GM19043 (cell line): ENCODE results near the gene RGS10.
A peak's percentile ranks its signal among the peaks of the same experiment; 100 is the strongest.

ENCODE experiments used
- ATAC-seq: cut with Tn5 transposase; IDR thresholded peaks from one replicate; pipeline ENCODE4 v1.9.1; 2021; ENCODE audit warnings: low read depth; ENCODE audit not compliant: unreplicated experiment

Gene RGS10

DNA sequence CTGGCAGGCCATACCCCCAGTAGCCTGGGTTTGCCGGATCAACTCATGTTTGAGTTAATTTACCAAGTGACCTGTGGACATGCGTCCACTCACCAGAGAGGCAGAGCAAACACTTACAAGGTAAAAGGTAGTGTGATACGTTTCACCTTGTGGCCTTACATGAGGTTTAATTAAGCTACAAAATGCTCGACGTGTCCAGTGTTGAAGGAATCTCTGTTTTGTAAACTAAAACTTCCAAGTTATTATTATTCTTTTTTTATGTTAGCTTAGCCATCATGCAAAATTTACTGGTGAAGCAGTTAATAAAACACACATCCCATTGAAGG is 42.9 kb downstream of the RGS10 start:
- no peak for ATAC-seq

DNA sequence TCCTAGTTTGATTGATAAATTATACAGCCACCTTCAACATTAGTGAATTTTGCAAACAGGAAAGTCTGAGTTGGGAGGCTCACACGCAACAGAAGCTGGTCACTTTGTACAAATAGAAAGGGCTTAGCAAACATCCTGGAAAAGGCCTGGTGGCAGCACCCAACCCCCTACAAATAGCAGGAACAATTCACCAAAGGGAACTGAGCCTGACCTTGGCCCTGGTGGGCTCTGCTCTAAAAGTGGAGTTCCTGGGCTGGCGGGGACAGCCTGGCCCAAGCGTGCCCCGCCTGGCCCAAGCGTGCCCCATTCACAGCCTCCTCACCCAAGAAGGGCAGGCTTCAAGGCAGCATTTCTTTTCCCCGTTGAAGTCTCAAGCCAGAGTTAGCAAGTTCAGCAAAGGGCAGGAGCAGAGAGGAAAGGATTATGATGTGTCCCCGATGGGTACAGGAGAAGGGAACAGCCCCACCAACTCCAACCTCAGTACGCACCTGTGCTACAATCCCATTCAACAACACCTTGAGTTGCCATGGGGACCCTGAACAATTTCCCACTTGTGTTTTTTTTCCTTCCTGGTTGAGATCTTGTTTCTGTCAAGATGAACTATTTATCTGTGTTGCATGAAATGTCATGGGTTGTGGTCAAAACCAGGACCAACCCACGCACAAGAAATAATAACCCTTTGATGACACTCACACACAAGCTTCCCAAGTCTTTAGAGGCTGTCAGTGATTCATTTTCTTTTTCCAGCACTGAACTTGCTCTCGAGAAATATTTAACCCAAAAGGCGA is 43.4 kb downstream of the RGS10 start:
- ATAC-seq = no peak

DNA sequence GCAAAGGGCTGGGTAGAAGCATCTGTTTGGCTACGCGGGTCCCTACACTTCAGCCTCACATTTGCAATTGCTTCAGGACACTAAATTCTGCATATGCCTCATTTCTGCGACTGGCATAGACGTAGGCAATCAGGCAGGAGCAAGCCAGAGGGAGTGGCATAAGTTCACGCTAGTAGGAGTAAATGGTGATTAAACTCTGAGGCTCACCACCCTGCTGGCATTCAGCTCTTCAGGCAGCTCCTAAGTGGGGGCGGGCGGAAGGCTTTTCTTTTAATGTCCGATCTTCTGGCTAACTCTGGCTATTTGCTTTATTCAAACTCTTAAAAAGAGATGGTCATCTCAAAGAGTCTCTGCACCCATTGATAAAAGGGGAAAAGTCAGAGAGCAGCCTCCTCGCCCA is 45.3 kb downstream of the RGS10 start:
- ATAC-seq = no peak

DNA sequence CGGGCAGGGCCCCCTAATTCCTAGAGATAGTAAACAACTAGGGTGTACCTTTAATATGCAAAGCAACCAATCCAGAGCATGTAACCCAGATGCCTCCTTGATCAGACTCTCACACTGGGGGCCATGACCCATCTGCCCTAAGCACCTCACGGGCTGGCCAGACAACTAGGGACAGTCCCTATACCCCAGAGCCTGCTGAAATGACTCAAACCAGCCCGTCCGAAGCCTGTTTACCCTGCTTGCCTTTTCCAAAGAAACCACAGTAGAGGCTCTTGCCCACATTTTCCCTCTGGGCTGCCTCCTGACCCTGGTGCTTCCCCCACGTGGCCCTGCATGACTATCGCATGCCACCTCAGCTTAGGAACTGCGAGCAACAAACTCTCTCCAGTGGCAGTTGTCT is 46.2 kb downstream of the RGS10 start:
- ATAC-seq = peak; percentile 85

DNA sequence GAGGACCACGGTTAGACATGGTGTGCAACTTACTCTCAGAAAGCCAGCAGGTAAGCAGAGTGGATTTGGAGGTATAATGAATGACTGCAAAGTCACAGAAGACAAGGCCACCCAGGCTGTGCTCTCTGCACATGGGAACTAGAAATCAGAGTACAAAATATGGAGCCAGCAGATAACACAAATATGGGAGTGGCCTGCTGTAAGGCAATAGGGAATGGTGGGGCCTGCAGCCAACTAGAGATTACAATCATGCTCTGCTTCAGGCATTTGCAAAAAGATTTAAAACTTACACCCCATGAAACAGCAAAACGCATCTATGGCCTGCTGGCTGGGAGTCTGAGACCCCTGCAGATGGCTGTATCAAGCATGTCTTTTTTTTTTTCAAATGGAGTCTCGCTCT is 47.0 kb downstream of the RGS10 start:
- no peak for ATAC-seq

DNA sequence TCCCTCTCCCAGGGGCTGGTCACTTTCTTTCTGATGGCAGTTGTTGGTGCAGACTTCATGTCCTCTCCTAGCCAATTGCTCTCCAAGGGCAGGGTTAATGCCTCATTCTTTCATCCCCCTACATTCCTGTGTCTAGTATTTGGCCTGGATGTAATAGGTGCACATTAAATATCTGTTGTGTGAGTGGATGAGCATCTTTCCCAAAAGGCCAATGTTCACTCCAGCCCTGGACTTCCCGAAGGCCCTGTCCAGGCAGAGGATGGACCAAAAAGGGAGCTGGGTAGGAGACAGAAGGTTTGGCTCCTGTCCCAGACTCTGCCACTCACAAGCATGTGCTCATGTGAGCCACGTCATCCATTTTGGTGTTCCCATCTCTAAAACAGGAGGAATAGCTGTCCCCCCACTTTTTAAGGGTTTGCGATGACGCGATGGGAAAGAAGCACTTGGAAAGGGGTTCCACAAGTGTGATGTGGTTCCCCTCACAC is 47.5 kb downstream of the RGS10 start:
- no peak for ATAC-seq

DNA sequence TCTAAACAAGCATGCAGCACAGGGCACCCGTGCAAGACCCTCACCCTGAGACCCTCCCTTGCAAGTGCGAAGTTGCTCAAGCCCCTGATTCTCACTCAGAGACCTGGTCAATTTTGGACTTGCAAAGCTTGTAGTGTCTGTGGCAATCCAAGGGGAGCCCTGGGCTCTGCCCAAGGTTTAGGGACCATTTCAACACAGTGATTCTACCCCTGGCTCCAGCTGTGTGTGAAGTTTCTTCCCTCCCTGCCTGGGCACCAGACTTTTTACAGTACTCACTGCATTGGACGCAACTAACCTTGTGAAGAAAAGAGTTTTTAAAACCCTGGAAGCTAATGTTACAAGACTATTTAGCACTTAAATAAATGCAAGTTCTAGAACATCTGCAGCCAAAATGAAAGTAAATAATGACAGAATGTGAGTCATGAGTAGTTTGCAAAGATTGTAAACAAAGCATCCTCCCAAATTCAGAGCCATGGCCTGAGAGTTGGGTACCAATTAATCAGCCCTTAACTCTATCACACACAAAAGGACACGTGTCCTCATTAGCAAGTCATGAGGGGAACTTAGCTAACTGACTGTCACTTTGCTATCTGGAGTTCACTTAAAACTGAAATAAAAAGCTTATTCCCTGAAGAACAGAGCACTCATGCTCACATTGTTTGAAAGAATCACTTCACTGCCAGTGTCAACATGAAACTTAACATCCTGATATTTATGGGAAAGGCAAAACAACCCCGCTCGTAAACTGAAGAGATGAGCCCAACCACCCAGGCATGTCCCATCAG is 48.1 kb downstream of the RGS10 start:
- ATAC-seq = no peak

DNA sequence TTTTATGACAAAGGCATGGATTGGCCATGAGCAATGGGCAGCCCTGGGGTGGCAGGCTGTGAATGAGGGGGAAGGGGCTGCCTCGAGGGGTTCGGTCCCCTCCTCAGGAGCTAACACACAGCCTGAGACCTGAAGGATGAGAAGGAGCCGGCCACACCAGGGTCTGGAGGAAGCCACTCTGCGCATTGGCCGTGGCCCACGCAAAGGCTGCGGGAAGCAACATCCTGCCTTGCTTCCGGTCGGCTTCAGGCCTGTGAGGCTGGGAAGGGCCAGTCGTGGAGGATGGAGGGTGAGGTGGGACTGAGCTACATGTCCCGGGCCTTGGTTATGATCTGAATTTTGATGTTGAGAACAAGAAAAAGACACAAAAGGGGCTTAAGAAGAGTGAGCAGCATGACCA is 49.4 kb downstream of the RGS10 start:
- ATAC-seq = no peak

DNA sequence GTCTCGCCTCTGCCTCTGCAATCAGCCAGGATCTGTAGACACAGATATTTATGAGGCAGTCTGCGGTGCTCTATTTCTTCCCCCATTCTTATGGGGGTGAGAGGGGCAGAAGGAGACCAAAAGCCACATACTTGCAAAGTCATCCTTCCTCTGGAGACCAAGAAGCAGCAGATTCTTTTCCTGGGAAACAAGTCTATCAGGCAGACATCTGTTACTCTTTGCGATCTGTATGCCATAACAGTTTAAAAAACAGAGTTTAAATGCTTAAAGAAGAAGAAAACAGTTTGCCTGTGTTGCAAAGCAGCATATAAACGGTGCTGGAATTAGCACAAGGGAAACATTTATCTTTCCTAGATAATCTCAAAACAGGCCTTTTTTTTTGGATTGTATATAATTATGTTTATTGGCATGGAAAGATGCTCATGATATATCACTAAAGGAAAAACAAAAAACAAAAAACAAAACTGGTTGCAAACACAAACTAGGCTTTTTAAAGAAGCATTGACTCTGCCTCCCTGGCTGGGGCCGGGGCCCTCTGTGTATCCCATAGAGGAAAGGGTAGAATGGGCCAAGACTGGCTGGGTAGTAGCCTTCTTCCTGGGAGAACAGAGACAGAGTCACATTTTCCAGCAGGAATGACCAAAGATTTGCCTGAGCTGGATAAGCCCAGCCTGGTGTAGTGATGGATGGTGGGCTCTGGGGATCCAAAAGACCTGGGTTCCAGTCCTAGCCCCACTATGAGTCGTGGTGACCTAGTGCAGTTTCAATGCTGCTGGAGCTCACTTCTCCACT is 50.4 kb downstream of the RGS10 start:
- no peak for ATAC-seq

DNA sequence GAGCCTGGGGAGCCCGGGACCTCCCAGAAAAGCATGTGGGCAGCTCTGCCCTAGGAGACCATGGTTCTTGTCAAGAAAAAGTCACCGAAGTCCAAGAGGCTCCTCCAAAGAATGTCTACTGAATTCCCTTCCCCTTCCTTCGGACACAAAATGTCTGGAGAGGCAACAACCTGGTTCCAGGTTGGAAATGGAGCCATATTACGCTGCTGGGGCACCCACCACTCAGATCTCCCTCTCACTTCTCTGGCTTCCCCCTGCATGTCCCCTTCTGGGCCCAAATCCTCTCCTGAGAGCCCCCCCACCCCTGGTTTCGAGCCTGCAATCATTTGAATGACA is 52.6 kb downstream of the RGS10 start:
- no peak for ATAC-seq

DNA sequence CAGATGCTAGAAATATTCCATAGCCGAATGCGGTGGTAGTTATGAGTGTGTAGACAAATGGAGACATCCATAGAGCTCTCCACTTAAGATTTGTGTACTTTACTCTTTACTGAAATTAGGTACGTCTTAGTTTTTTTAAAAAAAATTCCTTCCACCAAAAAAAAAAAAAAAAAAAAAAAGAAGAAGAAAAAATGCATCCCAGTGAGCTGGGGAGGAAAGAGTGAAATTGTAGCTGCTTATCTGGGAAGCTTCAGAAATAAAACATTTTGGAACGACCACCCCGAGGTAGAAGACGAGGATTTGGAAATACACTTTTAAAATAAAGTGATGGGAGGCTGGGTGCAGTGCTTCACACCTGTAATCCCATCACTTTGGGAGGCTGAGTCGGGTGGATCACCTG is 53.8 kb downstream of the RGS10 start:
- no peak for ATAC-seq

DNA sequence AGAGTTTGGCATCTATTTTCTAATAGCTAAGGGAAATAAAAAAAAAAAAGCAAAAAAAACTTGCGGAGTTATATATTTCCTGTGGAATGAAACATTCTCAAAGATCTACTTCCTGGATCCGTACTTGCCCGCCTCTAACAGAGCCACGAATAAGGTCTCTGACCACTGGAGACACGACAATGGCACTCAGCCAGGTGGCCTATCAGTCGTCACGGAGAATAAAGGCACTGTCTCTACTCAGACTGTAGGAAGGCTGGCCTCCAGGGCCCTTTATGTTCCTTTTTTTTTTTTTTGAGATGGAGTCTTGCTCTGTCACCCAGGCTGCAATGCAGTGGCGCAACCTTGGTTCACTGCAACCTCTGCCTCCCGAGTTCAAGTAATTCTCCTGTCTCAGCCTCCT is 58.7 kb downstream of the RGS10 start:
- no peak for ATAC-seq

DNA sequence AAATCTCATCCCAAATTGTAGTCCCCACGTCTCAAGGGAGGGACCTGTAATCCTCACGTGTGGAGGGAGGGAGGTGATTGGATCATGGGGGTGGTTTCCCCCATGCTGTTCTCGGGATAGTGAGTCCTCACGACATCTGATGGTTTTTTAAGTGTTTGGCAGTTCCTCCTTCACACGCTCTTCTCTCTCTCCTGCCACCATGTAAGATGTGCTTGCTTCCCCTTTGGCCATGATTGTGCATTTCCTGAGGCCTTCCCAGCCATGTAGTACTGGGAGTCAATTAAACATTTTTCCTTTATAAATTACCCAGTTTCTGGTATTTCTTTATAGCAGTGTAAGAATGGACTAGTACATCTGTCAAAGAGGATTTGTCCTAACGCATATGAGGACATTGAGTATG is 59.5 kb downstream of the RGS10 start:
- no peak for ATAC-seq

DNA sequence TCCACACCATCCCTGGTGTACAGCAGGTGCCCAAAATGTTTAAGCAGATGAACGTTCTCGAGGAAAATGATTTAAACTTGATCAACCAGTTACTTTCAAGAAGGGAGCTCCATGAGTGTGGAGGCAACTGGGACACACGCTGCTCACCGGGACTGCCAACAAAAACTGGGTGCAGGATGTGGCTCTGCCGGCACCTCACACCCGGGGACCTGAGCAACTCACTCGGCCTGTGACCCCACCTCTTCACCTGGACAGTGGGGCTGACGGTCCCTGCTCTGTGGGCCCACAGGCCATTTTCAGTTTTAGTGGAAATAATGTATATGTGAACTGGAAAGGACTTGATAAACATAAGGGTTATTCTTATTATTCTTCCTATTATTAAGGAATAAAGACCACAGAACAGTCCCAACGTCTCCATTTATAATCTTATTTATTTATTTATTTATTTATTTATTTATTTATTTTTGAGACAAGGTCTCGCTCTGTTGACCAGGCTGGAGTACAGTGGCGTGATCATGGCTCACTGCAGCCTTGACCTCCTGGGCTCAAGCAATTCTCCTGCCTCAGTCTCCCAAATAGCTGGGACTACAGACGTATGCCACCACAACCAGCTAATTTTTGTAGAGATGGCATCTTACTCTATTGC is 60.6 kb downstream of the RGS10 start:
- ATAC-seq = no peak

DNA sequence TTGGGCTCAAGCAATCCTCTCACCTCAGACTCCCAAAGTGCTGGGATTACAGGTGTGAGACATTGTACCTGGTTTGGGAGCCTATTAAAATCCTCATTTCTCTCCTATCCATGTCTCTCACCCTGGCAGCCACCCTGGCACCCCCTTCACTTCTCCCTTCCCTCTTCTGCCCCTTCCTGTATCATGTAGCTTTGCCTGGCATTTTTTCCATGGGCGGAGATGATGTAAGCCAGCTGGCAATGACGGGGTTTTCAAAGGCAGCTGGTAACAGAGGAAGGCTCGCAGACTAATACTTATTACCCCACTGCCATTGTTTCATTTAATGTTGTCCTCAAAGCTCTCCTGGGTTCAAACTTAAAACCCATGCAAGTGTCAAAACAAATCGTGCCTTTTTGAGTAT is 61.9 kb downstream of the RGS10 start:
- ATAC-seq = no peak

DNA sequence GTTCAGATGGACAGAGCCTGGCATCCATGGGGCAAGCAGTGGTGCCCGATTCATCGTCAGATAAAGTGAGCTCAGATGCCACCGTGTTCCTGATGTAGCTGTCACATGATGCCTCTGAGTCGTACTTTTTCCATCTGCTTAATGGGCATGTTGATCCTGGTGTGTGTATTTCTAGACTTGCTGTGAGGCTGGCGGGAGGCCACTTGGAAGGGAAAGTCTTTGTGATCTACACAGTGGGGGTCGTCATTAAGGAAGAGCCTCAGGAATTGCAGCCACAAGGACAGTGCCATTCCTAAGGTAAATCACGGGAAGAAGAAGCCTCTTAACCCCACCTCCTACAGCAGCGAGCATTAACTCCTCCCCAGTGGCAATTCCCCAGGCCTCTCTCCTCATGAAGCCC is 63.0 kb downstream of the RGS10 start:
- no peak for ATAC-seq

DNA sequence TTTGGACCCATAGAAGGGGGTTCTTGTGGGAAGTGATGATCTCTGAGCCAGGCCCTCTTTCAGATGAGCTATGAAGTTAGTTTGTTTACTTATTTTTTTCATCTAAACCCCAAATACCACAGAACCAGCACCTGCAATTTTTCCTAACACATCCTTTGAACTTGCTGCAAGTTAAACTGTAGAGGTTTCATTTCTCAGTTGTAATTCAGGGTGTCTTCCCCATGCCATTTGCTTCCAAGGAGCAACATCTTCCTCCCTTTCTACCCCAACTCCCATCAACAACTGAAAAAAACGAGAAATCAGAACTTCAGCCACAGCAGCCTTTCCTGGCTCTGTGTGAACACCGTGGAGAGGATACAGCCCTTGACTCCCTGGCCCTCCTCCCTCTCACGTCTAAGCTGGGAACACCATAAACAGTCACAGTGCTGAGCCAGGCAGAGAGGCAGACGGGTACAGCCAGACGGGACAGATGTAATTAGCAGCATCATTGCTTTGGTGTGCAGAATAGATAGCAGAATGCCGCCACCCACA is 63.6 kb downstream of the RGS10 start:
- no peak for ATAC-seq

DNA sequence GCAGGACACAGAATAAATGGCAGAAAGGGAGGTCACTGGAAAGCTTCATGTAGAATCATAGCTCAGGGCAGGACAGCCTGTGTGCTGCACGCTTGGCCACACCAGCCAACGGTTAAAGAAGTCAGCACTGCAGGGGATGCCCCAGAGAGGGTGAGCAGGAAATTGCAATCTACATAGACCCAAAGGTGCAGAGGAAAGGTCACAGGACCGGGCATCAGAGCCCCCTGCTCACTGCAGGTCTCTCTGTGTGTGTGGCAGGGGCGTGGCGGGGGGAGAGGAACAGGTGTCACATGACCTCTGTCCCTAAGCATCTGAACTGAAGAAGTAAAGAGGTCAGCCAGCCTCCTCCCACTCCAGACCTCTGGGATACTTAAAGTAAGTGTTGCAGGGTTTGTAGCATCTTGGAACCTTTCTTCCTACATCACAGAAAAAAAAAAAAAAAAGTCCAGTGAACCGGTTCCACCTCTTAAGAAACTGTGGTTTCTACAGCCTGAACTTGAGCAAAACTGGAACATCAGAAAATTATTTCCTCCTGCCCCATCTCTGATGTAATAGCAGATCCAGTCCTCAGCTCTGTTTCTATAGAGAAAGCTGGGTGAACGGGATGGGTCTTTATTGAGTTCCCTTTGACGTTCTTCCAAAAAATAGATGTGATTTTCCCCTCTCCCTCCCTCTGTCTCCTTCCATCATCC is 64.3 kb downstream of the RGS10 start:
- ATAC-seq = peak; percentile 94

DNA sequence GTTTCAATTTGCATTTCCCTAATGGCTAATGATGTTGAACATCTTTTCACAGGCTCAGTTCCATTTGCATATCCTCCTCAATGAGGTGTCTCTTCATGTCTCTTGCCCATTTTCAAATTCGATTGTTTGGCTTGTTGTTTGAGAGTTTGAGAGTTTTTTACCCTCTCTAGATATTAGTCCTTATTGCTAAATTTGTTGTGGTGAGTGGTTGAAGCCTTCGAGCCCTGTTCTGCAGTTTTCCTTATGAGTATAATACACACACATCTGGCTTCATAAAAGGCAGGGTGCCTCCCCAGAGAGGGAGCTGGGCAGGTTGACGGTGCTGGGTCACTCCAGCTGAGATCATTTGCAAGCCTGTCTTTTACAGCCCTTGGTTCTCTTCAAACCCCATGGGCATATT is 65.1 kb downstream of the RGS10 start:
- peak; percentile 47 for ATAC-seq

DNA sequence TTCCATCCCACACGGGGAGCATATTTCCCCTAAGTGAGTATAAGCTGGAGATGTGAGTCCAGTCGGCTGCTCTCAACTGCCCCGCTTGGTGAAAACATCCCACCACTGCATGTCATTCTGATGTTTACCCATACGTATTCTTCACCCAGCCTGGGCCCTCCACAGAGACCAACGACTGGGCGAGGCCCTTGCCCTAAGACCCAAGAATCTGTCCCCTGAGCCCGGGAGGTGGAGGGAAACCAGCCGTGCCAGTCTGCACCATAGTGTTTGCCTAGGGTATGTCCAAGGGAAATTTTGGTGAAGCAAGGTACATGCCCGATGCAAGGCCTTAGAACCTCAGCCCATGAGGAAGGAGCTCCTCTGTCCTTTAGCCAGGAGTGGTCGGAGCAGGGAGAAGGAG is 67.9 kb downstream of the RGS10 start:
- no peak for ATAC-seq
